Smooth muscle cell (in vitro differentiated cells): Measurements from ENCODE around the gene OPN3. TPM values are rescaled to one million over a fixed set of nuclear protein-coding genes. Genes with fewer than 3 reads are reported as not detected.
A peak's percentile ranks its signal among the peaks of the same experiment; 100 is the strongest.

Source experiments
- DNase-seq: peaks from one replicate; lab custom pipeline; 2025; ENCODE audit not compliant: unreplicated experiment; lab: John Stamatoyannopoulos, UW
- H2AFZ ChIP-seq: fragments of 200-600 bp; sonication (generic); 2 replicates; pipeline ENCODE4 v1.6.0; 2016; ENCODE audit warnings: antibody characterized with exemption, low read depth, mild to moderate bottlenecking
- H3F3A ChIP-seq: fragments of 200-600 bp; sonication (generic); 2 replicates; pipeline ENCODE4 v1.6.0; 2017; ENCODE audit warnings: antibody characterized with exemption, low read depth
- H3K27ac ChIP-seq: fragments of 200-600 bp; sonication (generic); 2 replicates; pipeline ENCODE4 v1.5.1; 2016; ENCODE audit warnings: low read depth, mild to moderate bottlenecking
- H3K27me3 ChIP-seq: fragments of 200-600 bp; sonication (generic); 2 replicates; pipeline ENCODE4 v1.6.1; 2016; ENCODE audit warnings: low read depth, mild to moderate bottlenecking
- H3K36me3 ChIP-seq: fragments of 200-600 bp; sonication (generic); 2 replicates; pipeline ENCODE4 v1.5.1; 2016; ENCODE audit warnings: low read depth
- H3K4me1 ChIP-seq: fragments of 200-600 bp; sonication (generic); 2 replicates; pipeline ENCODE4 v1.5.1; 2016; ENCODE audit warnings: low read depth
- H3K4me2 ChIP-seq: fragments of 200-600 bp; sonication (generic); 2 replicates; pipeline ENCODE4 v1.6.0; 2016; ENCODE audit warnings: mild to moderate bottlenecking
- H3K4me3 ChIP-seq: fragments of 200-600 bp; sonication (generic); 2 replicates; pipeline ENCODE4 v1.5.1; 2016; ENCODE audit warnings: mild to moderate bottlenecking
- H3K79me2 ChIP-seq: fragments of 200-600 bp; sonication (generic); 2 replicates; pipeline ENCODE4 v1.6.0; 2016; ENCODE audit warnings: low read depth, mild to moderate bottlenecking
- H3K9ac ChIP-seq: fragments of 200-600 bp; sonication (generic); 2 replicates; pipeline ENCODE4 v1.6.0; 2016; ENCODE audit warnings: low read depth
- H3K9me3 ChIP-seq: fragments of 200-600 bp; sonication (generic); replicated peaks from 2 replicates; pipeline ENCODE4 v1.5.1; 2016; ENCODE audit warnings: low read depth
- H4K20me1 ChIP-seq: fragments of 200-600 bp; sonication (generic); 2 replicates; pipeline ENCODE4 v1.6.0; 2016; ENCODE audit warnings: low read depth
- CTCF ChIP-seq: fragments of 200-600 bp; sonication (generic); IDR thresholded peaks from 2 replicates; pipeline ENCODE4 v1.5.1; 2017; ENCODE audit warnings: borderline replicate concordance, mild to moderate bottlenecking, antibody characterized with exemption; ENCODE audit not compliant: insufficient read depth, poor library complexity, severe bottlenecking
- WGBS: methylation state at CpG from one replicate; pipeline ENCODE4 v1.1.7; 2016; ENCODE audit warnings: low lambda C conversion rate; 5-methylcytosine and 5-hydroxymethylcytosine counted together
- polyA plus RNA-seq: library from polyadenylated mRNA; unstranded; fragments of >200 nt; fragmentation: Nextera tagmentation; extraction: Ambion mirVana; gene quantifications from 2 replicates; pipeline ENCODE4 v1.2.1, GENCODE V29; 2016
- total RNA-seq: library from RNA; depleted of rRNA; stranded (reverse); fragments of >200 nt; gene quantifications from 2 replicates; pipeline ENCODE4 v1.2.3, GENCODE V29; 2014

OPN3 gene
- total RNA-seq = 28.6 and 33.0 TPM in 2 replicates
- 24.8 and 29.9 TPM in 2 replicates for polyA plus RNA-seq

GRCh38 chr1:241640149-241640866, at the start of gene OPN3, which contains the start of gene CHML:
Gene OPN3, minus strand, starts transcription at chr1:241640369. Its CDS starts 115 bp downstream, at chr1:241640254.
Gene CHML, minus strand, starts transcription at chr1:241640369. Its CDS starts 4,603 bp downstream, at chr1:241635766.
- peak; percentile 78 for DNase-seq
- TF ChIP-seq CTCF = no peak
- Histone ChIP-seq H3K9ac (peak within 1 kb of the TSS; percentile 80), H3K36me3 (no peaks in the 10 kb centered on the region), H2AFZ (peak within 1 kb of the TSS; percentile 98), H3K27me3 (no peaks in the 10 kb centered on the region), H3K79me2 (peaks cover 30% of the 10 kb centered on the region), H3K4me1 (peaks cover 27% of the 10 kb centered on the region), H3F3A (peaks cover 6% of the 10 kb centered on the region), H3K4me2 (peak within 1 kb of the TSS; percentile 99), H3K9me3 (no peaks in the 10 kb centered on the region), H4K20me1 (peaks cover 17% of the 10 kb centered on the region), H3K27ac (peak within 1 kb of the TSS; percentile 32), H3K4me3 (peak within 1 kb of the TSS; percentile 93)
- 23% methylated on average over 19 of the region's 81 CpGs for WGBS

- Histone ChIP-seq H2AFZ (peak overlapping the region; percentile 21), H3K27me3 (no peaks in the 10 kb centered on the region), H4K20me1 (no peaks in the 10 kb centered on the region), H3K9ac (peak overlapping the region; percentile 69), H3K27ac (peak overlapping the region; percentile 91), H3K9me3 (no peaks in the 10 kb centered on the region), H3K36me3 (no peaks in the 10 kb centered on the region), H3F3A (no peaks in the 10 kb centered on the region), H3K79me2 (no peaks in the 10 kb centered on the region), H3K4me2 (peak overlapping the region; percentile 37), H3K4me1 (no peaks in the 10 kb centered on the region), H3K4me3 (no peak overlapping the region)
- WGBS = 39% methylated on average over 2 of the region's 2 CpGs
- no peak for DNase-seq
- TF ChIP-seq CTCF = no peak
Observed at GRCh38 chr1:241688940-241689368, 48.8 kb upstream of the OPN3 start.

GRCh38 chr1:241684108-241684507, 43.9 kb upstream of the OPN3 start:
- Histone ChIP-seq H3K27ac (no peak overlapping the region), H2AFZ (no peak overlapping the region), H3K36me3 (no peaks in the 10 kb centered on the region), H4K20me1 (no peaks in the 10 kb centered on the region), H3K9ac (no peak overlapping the region), H3K4me2 (no peak overlapping the region), H3K4me3 (no peak overlapping the region), H3F3A (no peaks in the 10 kb centered on the region), H3K79me2 (no peaks in the 10 kb centered on the region), H3K27me3 (no peaks in the 10 kb centered on the region), H3K4me1 (no peaks in the 10 kb centered on the region), H3K9me3 (no peaks in the 10 kb centered on the region)
- WGBS = 93% methylated on average over 1 of the region's 1 CpG
- TF ChIP-seq CTCF = no peak
- DNase-seq = no peak
